H1 (cell line): ENCODE data around the gene FASLG. TPM values are rescaled to one million over a fixed set of nuclear protein-coding genes. Genes with fewer than 3 reads are reported as not detected.

ENCODE experiments used
- CTCF ChIA-PET: fragments of 300-600 bp; sonication (Branson Sonifier 250); formaldehyde crosslinking; loops from one replicate; lab custom pipeline; 2021; ENCODE audit not compliant: partially characterized antibody; lab: Charles Lee
- POLR2A ChIA-PET: fragments of 300-600 bp; sonication (Branson Sonifier 250); formaldehyde crosslinking; loops from one replicate; lab custom pipeline; 2021; ENCODE audit warnings: inconsistent platforms; ENCODE audit not compliant: partially characterized antibody; lab: Charles Lee
- DNase-seq, 2 experiments: peaks; one replicate each; pipeline versions ENCODE4 v3.0.0 to v3.0.0-alpha.2; 2010 to 2022; ENCODE audit warnings: low spot score in 2 of 2, low read depth in 1 of 2, mixed read lengths in 1 of 2
- FAIRE-seq: peaks from 2 replicates; lab custom pipeline; 2011; peaks lifted over from hg19 to GRCh38; lab: Jason Lieb, UNC
- H2AFZ ChIP-seq: 2 replicates; pipeline ENCODE4 v1.8.1; 2012; ENCODE audit warnings: low read length, inconsistent platforms
- H2AK5ac ChIP-seq: 2 replicates; pipeline ENCODE4 v1.6.1; 2013; ENCODE audit warnings: low read depth, low read length
- H2BK120ac ChIP-seq: replicated peaks from 2 replicates; pipeline ENCODE3; 2013; ENCODE audit warnings: low read depth, low read length, inconsistent platforms
- H2BK12ac ChIP-seq: 2 replicates; pipeline ENCODE4 v1.6.1; 2013; ENCODE audit warnings: low read depth, low read length
- H2BK15ac ChIP-seq: 2 replicates; pipeline ENCODE4 v1.6.1; 2013; ENCODE audit warnings: low read length
- H2BK20ac ChIP-seq: 2 replicates; pipeline ENCODE4 v1.6.1; 2013; ENCODE audit warnings: low read length
- H2BK5ac ChIP-seq: 2 replicates; pipeline ENCODE4 v1.6.1; 2013; ENCODE audit warnings: low read depth, low read length
- H3K14ac ChIP-seq: 2 replicates; pipeline ENCODE4 v1.6.1; 2013; ENCODE audit warnings: inconsistent platforms; ENCODE audit not compliant: insufficient read length
- H3K18ac ChIP-seq: 2 replicates; pipeline ENCODE4 v1.6.1; 2013; ENCODE audit warnings: low read length; ENCODE audit errors: extremely low read depth
- H3K23ac ChIP-seq: 2 replicates; pipeline ENCODE4 v1.6.1; 2013; ENCODE audit warnings: inconsistent platforms; ENCODE audit not compliant: insufficient read length
- H3K23me2 ChIP-seq: 2 replicates; pipeline ENCODE4 v1.6.1; 2013; ENCODE audit warnings: low read depth, low read length
- H3K27ac ChIP-seq: 2 replicates; pipeline ENCODE4 v1.6.1; 2011; ENCODE audit warnings: low read depth, low read length, inconsistent platforms
- H3K27me3 ChIP-seq, 4 experiments: replicated peaks in 1 of 4; 1 replicate in 1 of 4; 2 replicates in 3 of 4; pipeline versions ENCODE4 v1.6.1 to v1.8.1; 2011 to 2013; ENCODE audit warnings: low read length in 3 of 4, mild to moderate bottlenecking in 3 of 4, inconsistent platforms in 2 of 4, mixed read lengths in 2 of 4, moderate library complexity in 1 of 4; ENCODE audit not compliant: control insufficient read depth in 3 of 4, insufficient read depth in 3 of 4; ENCODE audit errors: extremely low read depth in 1 of 4
- H3K36me3 ChIP-seq, 4 experiments: 2 replicates each; pipeline versions ENCODE4 v1.6.1 to v1.8.1; 2011 to 2013; ENCODE audit warnings: mild to moderate bottlenecking in 4 of 4, low read length in 3 of 4, moderate library complexity in 2 of 4, control low read depth in 1 of 4, inconsistent platforms in 1 of 4; ENCODE audit not compliant: insufficient read depth in 4 of 4, control insufficient read depth in 2 of 4
- H3K4ac ChIP-seq: replicated peaks from 2 replicates; pipeline ENCODE3; 2013; ENCODE audit warnings: low read length, low read depth, mixed read lengths, inconsistent platforms; ENCODE audit not compliant: insufficient read length
- H3K4me1 ChIP-seq, 4 experiments: replicated peaks in 1 of 4; 1 replicate in 1 of 4; 2 replicates in 3 of 4; pipeline versions ENCODE4 v1.6.1 to v1.8.1; 2011 to 2013; ENCODE audit warnings: low read length in 3 of 4, inconsistent platforms in 2 of 4, mixed read lengths in 1 of 4; ENCODE audit not compliant: insufficient read depth in 4 of 4, control insufficient read depth in 3 of 4
- H3K4me2 ChIP-seq, 2 experiments: 2 replicates each; pipeline versions ENCODE4 v1.6.1 to v1.8.1; 2011 to 2013; ENCODE audit warnings: low read depth in 2 of 2, low read length in 2 of 2, control low read depth in 1 of 2, inconsistent platforms in 1 of 2, mild to moderate bottlenecking in 1 of 2; ENCODE audit not compliant: insufficient read depth in 1 of 2
- H3K4me3 ChIP-seq, 4 experiments: fragments of 200-600, 300-600 bp in 1 of 4; sonication (generic), shearing (Covaris generic), sonication (Bioruptor Twin) in 1 of 4; 2 replicates each; pipeline versions ENCODE4 v1.5.1 to v1.8.1; 2011 to 2016; ENCODE audit warnings: low read length in 4 of 4, low read depth in 3 of 4, control low read depth in 2 of 4, inconsistent platforms in 2 of 4, mild to moderate bottlenecking in 2 of 4, mixed read lengths in 1 of 4, moderate library complexity in 1 of 4; ENCODE audit not compliant: insufficient read depth in 2 of 4; ENCODE audit errors: extremely low read depth in 1 of 4
- H3K56ac ChIP-seq: replicated peaks from 2 replicates; pipeline ENCODE3; 2013; ENCODE audit warnings: low read depth, mild to moderate bottlenecking, mixed read lengths, low read length, inconsistent platforms; ENCODE audit not compliant: insufficient read length
- H3K79me1 ChIP-seq: 2 replicates; pipeline ENCODE4 v1.6.1; 2013; ENCODE audit warnings: low read depth, low read length, control low read depth
- H3K79me2 ChIP-seq, 2 experiments: 2 replicates each; pipeline versions ENCODE4 v1.6.1 to v1.8.1; 2012 to 2013; ENCODE audit warnings: low read length in 2 of 2, mild to moderate bottlenecking in 2 of 2, inconsistent platforms in 1 of 2; ENCODE audit not compliant: insufficient read depth in 2 of 2, control insufficient read depth in 1 of 2
- H3K9ac ChIP-seq, 4 experiments: replicated peaks in 1 of 4; 1 replicate in 1 of 4; 2 replicates in 3 of 4; pipeline versions ENCODE4 v1.6.1 to v1.8.1; 2011 to 2013; ENCODE audit warnings: low read depth in 3 of 4, low read length in 3 of 4, control low read depth in 2 of 4, mild to moderate bottlenecking in 2 of 4, moderate library complexity in 2 of 4, inconsistent platforms in 1 of 4; ENCODE audit errors: extremely low read depth in 1 of 4
- H3K9me3 ChIP-seq, 2 experiments: 2 replicates each; pipeline versions ENCODE4 v1.6.1 to v1.8.1; 2012 to 2013; ENCODE audit warnings: mild to moderate bottlenecking in 2 of 2, moderate library complexity in 2 of 2, control low read depth in 1 of 2, inconsistent platforms in 1 of 2, low read depth in 1 of 2, low read length in 1 of 2, mixed read lengths in 1 of 2; ENCODE audit not compliant: insufficient read depth in 2 of 2
- H4K20me1 ChIP-seq, 2 experiments: replicated peaks in 1 of 2; 2 replicates each; pipeline versions ENCODE3 to v1.8.1; 2011 to 2013; ENCODE audit warnings: inconsistent platforms in 2 of 2, low read length in 2 of 2, mild to moderate bottlenecking in 1 of 2; ENCODE audit not compliant: insufficient read depth in 2 of 2, control insufficient read depth in 1 of 2
- H4K5ac ChIP-seq: 2 replicates; pipeline ENCODE4 v1.6.1; 2013; ENCODE audit warnings: low read length, low read depth, mixed read lengths, inconsistent platforms; ENCODE audit not compliant: insufficient read length
- H4K8ac ChIP-seq: 2 replicates; pipeline ENCODE4 v1.8.0; 2013; ENCODE audit warnings: mild to moderate bottlenecking, moderate library complexity, low read length, inconsistent platforms; ENCODE audit not compliant: insufficient read depth; ENCODE audit errors: extremely low read depth
- H4K91ac ChIP-seq: replicated peaks from 2 replicates; pipeline ENCODE3; 2013; ENCODE audit warnings: low read length, mixed read lengths, inconsistent platforms; ENCODE audit not compliant: insufficient read length
- BCL11A ChIP-seq, 2 experiments: IDR thresholded peaks; one replicate each; pipeline ENCODE4 v1.6.1; 2011; ENCODE audit warnings: low read depth in 2 of 2, low read length in 2 of 2, mild to moderate bottlenecking in 2 of 2
- BRCA1 ChIP-seq: IDR thresholded peaks from 2 replicates; pipeline ENCODE4 v1.6.1; 2012; ENCODE audit warnings: low read depth, low read length, improper control_type of control experiment
- CREB1 ChIP-seq: IDR thresholded peaks from 2 replicates; pipeline ENCODE4 v1.6.1; 2012; ENCODE audit warnings: inconsistent platforms
- EP300 ChIP-seq, 2 experiments: IDR thresholded peaks; 1 replicate in 1 of 2; 2 replicates in 1 of 2; pipeline ENCODE4 v1.6.1; 2011 to 2012; ENCODE audit warnings: low read depth in 2 of 2, low read length in 2 of 2, mild to moderate bottlenecking in 2 of 2, borderline replicate concordance in 1 of 2, inconsistent platforms in 1 of 2, moderate library complexity in 1 of 2
- JUND ChIP-seq: IDR thresholded peaks from 2 replicates; pipeline ENCODE4 v1.6.1; 2011; ENCODE audit warnings: mild to moderate bottlenecking, improper control_type of control experiment, low read length
- POLR2A ChIP-seq, 2 experiments: IDR thresholded peaks; 1 replicate in 1 of 2; 2 replicates in 1 of 2; pipeline ENCODE4 v1.6.1; 2011; ENCODE audit warnings: low read depth in 2 of 2, low read length in 2 of 2, mild to moderate bottlenecking in 2 of 2; ENCODE audit errors: control extremely low read depth in 1 of 2
- RNF2 ChIP-seq: fragments of 200-900, 300-1000 bp; sonication (generic); IDR thresholded peaks from 2 replicates; pipeline ENCODE4 v1.7.1; 2016; ENCODE audit warnings: borderline replicate concordance, low read depth, mild to moderate bottlenecking, antibody characterized with exemption, low read length; ENCODE audit not compliant: poor library complexity, severe bottlenecking; ENCODE audit errors: missing control alignments
- RXRA ChIP-seq: IDR thresholded peaks from 2 replicates; pipeline ENCODE4 v1.6.1; 2011; ENCODE audit warnings: low read depth, mild to moderate bottlenecking, low read length, moderate library complexity; ENCODE audit not compliant: insufficient read depth
- SP1 ChIP-seq: IDR thresholded peaks from 2 replicates; pipeline ENCODE4 v1.6.1; 2011; ENCODE audit warnings: low read depth, low read length
- YY1 ChIP-seq: IDR thresholded peaks from 2 replicates; pipeline ENCODE4 v1.6.1; 2011; ENCODE audit warnings: low read depth, mild to moderate bottlenecking, low read length
- WGBS, 2 experiments: shearing (Covaris generic) in 1 of 2; methylation state at CpG; one replicate each; pipeline versions ENCODE4 v1.1.6 to v1.1.7; 2013 to 2015; ENCODE audit warnings: low lambda C conversion rate in 2 of 2, mixed read lengths in 2 of 2, inconsistent platforms in 1 of 2, low coverage in 1 of 2, missing lambda C conversion rate in 1 of 2; ENCODE audit not compliant: insufficient replicate concordance in 2 of 2, insufficient coverage in 1 of 2, insufficient read length in 1 of 2; ENCODE audit errors: extremely low coverage in 1 of 2, missing lambda C conversion rate in 1 of 2; 5-methylcytosine and 5-hydroxymethylcytosine counted together
- polyA plus RNA-seq, 7 experiments: library from polyadenylated mRNA; depleted of rRNA in 3 of 7; stranded (reverse) in 5 of 7; unstranded in 2 of 7; fragments of >200 nt in 5 of 7; fragments of 200-250 nt in 2 of 7; gene quantifications; 1 replicate in 5 of 7; 2 replicates in 1 of 7; 4 replicates in 1 of 7; pipeline versions ENCODE4 v1.2.1 to v1.2.3, GENCODE V29; 2011 to 2013; ENCODE audit warnings: missing spikeins in 2 of 7, mixed read lengths in 2 of 7
- total RNA-seq: library from RNA; stranded (reverse); fragmentation: NEBNext Ultra II Directional; extraction: Animal tissue kit (Norgen Biotek cat#: 25700); gene quantifications from 2 replicates; pipeline ENCODE4 v1.2.1, GENCODE V29; 2021
- TF ChIP-seq, protein P1 (sequence below): IDR thresholded peaks from 2 replicates; pipeline ENCODE4 v1.6.1; 2012; ENCODE audit warnings: inconsistent platforms
- TF ChIP-seq, protein P2 (sequence below): IDR thresholded peaks from 2 replicates; pipeline ENCODE4 v1.6.1; 2012; ENCODE audit warnings: low read length, inconsistent platforms

Gene FASLG
- total and polyA plus RNA-seq, 2 of the 8 experiments (the other 6 are each of a cell fraction or from before 2014, with no cell fraction given), result not detected

DNA sequence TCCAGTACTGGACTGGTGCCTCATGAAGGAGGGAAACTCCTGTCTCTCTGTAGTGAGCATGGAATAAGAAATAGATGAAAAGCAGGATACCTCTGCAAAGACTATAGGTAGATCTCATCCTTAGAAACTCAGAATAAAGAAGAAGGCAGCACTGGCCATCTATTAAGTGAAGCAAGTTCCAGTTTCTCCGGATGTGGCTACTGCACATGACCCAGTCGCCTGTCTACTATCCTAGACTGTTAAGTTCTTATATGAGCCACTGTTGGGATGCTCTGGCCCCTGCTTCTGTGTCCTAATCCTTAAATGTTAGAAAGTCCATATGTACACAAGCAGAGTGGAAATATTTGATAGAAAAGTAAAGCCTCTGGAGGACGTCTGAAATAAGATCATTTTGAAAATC lies 2.2 kb downstream of the FASLG start:
- H4K20me1 ChIP-seq, result no peaks in the 10 kb centered on the region
- H3K14ac ChIP-seq, result no peak overlapping the region
- no peak overlapping the region for H4K5ac ChIP-seq
- H4K91ac ChIP-seq, result no peak overlapping the region
- no peak overlapping the region for H2BK12ac ChIP-seq
- H3K4me3 ChIP-seq, result no peak overlapping the region
- no peak overlapping the region for H3K23ac ChIP-seq
- no peak for DNase-seq
- no peak overlapping the region for H3K4ac ChIP-seq
- H3K9ac ChIP-seq, result no peak overlapping the region
- no peaks in the 10 kb centered on the region for H3K9me3 ChIP-seq
- H4K8ac ChIP-seq, result no peak overlapping the region
- H2BK120ac ChIP-seq, result no peak overlapping the region
- H3K27me3 ChIP-seq, result no peaks in the 10 kb centered on the region
- WGBS, 2 experiments, result 93% methylated on average over 3 of the region's 3 CpGs; no CpG with 5 or more reads in 1 of the 2 experiments
- FAIRE-seq, result no peak
- H3K36me3 ChIP-seq, result no peaks in the 10 kb centered on the region
- H3K4me1 ChIP-seq, result no peaks in the 10 kb centered on the region
- no peak overlapping the region for H2BK15ac ChIP-seq
- ChIA-PET CTCF (interaction anchor here (1.0 to 2.1 kb wide), 4 partner anchors 41 to 82 kb away, joined by 3 to 6 read pairs (median 4); no protein-coding TSS in a partner anchor), POLR2A (no interaction called here)
- H3K56ac ChIP-seq, result no peak overlapping the region
- no peak overlapping the region for H2BK20ac ChIP-seq
- H3K27ac ChIP-seq, result no peak overlapping the region
- H3K18ac ChIP-seq, result no peak overlapping the region
- no peak overlapping the region for H3K4me2 ChIP-seq
- H2AK5ac ChIP-seq, result no peak overlapping the region
- no peaks in the 10 kb centered on the region for H3K79me2 ChIP-seq
- no peak overlapping the region for H2BK5ac ChIP-seq
- H3K79me1 ChIP-seq, result no peaks in the 10 kb centered on the region
- H3K23me2 ChIP-seq, result no peaks in the 10 kb centered on the region
- no peak overlapping the region for H2AFZ ChIP-seq
- no peak for TF ChIP-seq CREB1
- no peak for TF ChIP-seq BRCA1
- no peak for TF ChIP-seq POLR2A (IDR thresholded peaks at IDR 0.05; ENCODE audit: control extremely low read depth in 1 of 2, low read depth in 2 of 2, low read length in 2 of 2)
- TF ChIP-seq RXRA, result no peak
- TF ChIP-seq SP1, result no peak
- no peak for TF ChIP-seq BCL11A (IDR thresholded peaks at IDR 0.05; ENCODE audit: low read depth in 2 of 2, low read length in 2 of 2)
- TF ChIP-seq EP300 (IDR thresholded peaks at IDR 0.05; ENCODE audit: borderline replicate concordance in 1 of 2, low read depth in 2 of 2, low read length in 2 of 2), result no peak
- TF ChIP-seq, protein P1, sequence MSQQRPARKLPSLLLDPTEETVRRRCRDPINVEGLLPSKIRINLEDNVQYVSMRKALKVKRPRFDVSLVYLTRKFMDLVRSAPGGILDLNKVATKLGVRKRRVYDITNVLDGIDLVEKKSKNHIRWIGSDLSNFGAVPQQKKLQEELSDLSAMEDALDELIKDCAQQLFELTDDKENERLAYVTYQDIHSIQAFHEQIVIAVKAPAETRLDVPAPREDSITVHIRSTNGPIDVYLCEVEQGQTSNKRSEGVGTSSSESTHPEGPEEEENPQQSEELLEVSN, result no peak
- TF ChIP-seq RNF2, result no peak
- TF ChIP-seq, protein P2, sequence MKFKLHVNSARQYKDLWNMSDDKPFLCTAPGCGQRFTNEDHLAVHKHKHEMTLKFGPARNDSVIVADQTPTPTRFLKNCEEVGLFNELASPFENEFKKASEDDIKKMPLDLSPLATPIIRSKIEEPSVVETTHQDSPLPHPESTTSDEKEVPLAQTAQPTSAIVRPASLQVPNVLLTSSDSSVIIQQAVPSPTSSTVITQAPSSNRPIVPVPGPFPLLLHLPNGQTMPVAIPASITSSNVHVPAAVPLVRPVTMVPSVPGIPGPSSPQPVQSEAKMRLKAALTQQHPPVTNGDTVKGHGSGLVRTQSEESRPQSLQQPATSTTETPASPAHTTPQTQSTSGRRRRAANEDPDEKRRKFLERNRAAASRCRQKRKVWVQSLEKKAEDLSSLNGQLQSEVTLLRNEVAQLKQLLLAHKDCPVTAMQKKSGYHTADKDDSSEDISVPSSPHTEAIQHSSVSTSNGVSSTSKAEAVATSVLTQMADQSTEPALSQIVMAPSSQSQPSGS, result no peak
- TF ChIP-seq YY1, result no peak
- TF ChIP-seq JUND, result no peak
